GM19463 (cell line): ENCODE measurements around the gene SASH1.
"Not testable (repeated sequence)": the region's sequence is repeated elsewhere in the genome, so short reads cannot be mapped to it uniquely, and the experiment has no call there.

Source experiments
- ATAC-seq: cut with Tn5 transposase; IDR thresholded peaks from one replicate; pipeline ENCODE4 v1.9.1; 2021; ENCODE audit warnings: mild to moderate bottlenecking, moderate library complexity; ENCODE audit not compliant: unreplicated experiment

SASH1 gene

DNA sequence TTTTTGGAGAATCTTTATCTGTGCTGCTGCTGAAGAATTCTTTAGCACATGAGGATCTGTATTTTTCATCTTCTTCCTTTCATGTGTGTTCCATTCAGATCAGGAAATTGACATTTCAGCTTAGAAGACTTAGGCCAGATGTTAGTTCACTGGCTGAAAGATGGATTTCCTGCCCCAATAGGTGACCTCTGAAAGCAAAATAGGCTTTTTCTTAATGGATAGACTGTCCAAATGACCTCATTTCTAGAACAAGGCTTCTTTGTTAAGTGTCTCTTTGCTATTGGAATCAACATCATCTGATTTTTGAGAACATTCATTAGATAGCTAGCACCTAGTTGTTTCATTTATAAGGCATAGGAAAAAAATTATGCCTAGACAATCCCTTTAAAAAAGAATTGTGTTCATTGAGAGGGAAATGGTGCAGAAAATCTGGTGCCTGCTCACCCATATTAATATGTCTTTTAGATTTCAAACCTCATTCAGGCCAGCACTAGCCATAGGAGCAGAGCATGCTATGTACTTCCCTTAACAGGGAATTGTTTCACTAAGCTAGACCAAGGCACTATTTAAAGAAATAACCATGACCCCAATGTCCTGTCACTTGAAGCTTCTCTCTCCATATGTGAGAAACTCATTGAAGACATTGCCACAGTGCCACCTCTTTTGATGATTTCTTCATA lies 13.6 kb upstream of the SASH1 start:
- no peak for ATAC-seq

DNA sequence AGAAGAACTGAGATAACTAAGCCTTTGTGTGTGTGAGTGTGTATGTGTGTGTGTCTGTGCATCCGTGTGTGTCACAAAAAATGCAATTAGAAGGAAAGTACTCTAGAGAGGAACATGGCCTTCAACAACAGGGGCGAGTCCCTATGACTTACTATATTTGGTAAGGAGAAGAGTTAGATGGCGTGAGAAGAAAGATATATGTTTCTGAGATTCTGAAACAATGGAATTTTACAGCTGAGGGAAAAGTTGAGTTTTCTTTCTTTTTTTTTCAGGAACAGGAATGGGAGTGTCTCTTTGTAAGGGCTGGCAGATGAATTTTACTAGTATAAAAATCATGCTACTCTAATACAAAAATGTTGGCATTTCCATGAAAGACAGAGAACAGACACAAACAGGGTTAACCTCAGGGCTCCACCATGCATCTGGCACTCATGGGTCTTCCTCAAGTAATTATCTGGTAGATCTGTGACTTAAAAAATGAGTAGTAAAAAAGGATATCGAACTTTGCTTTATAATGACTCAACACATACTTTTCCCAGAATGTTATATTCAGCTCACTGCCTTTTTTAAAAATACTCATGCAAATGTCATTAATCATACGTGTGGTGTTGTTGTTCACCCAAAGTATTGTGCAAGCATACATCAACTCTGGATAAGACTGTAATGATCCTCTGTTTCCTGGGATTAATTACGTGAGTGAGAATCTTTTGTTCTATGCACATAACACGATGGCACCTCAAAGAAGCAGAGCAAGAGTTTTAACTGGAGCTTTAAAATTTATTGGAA lies 12.8 kb upstream of the SASH1 start:
- no peak for ATAC-seq

DNA sequence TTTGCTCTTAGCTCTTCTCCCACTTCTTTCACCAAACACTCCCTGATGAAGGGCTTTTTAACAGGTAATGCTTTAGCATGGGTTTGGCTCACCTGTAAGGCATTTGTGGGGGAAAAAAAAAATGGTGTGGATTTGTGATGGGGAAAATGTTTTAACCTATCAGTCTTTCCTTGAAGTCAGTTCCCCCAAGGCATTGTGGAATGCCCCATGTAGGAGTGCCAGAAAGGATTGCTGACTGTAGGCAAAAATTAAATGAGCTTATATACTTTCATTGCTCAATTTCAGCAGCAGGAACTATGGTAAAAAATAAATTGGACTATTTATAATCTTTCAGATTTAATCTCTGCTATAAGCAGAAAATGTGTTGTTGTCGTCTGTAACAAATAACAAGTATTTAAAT lies 10.6 kb upstream of the SASH1 start:
- no peak for ATAC-seq

DNA sequence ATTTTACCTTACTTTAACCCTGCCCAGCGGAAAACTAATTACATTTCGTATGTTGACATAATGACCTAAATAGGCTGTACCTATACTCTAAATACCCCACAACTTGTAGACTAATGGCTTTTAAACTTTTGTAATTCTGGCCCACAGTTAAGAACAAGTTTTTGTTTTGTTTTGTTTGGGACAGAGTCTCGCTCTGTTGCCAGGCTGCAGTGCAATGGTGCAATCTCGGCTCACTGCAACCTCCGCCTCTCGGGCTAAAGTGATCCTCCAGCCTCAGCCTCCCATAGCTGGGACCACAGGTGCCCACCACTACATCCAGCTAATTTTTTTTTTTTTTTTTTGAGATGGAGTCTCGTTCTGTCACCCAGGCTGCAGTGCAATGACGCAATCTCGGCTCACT lies 5.7 kb upstream of the SASH1 start:
- ATAC-seq = no peak

DNA sequence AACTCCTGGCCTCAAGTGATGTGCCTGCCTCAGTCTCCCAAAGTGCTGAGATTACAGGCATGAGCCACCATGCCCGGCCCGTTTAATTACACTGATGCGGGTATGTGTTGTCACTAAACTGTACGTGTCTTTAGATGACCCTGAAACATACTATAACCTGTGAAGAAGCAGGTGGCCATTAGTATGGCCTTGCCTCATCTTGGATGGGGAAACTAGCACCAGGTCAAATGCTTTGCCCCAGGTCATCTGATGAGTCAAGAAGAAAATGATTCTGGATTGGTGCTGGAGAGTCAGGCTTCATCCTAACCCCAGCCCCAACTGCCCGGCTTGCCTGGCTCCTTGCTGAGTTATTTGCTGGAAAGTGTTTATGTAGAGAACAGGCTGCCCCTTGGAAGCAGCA lies 2.9 kb upstream of the SASH1 start:
- ATAC-seq = no peak

DNA sequence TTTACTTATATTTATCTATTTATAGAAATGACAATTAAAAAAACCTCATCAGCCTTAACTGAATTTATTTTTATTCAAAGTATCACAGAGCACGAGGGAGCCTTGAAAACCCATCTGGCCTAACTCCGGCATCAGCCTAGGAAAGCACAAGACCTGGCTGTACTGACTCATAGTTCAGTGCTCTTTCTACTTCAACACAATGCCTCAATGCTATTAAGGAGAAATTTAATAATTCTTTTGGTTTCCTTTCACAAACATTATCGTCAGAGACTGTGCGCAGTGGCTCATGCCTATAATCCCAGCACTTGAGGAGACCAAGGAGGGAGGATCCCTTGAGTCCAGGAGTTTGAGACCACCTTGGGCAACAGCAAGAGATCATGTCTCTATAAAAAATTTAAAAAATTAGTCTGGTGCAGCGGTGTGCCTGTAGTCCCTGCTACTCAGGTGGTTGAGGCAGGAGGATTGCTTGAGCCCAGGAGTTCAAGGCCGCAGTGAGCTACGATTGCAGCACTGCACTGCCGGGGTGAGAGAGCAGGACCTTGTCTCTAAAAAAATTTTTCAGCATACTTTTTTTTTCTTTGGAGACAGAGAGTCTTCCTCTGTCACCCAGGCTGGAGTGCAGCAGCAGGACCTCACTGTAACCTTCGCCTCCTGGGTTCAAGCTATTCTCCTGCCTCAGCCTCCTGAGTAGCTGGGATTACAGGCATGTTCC lies 1.9 kb upstream of the SASH1 start:
- no peak for ATAC-seq

DNA sequence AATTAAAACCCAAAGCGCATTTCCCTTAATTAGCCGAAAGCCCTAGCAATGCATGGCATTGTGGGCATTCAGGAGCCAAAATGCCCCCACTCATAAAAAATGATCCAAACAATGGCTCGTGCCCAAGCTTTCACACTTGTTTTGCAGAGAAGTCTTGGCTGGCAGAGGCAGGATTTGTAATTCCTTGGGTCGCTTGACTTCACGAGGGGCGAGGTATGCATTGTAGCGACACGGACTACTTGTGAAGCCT lies 613 bp upstream of the SASH1 start:
- ATAC-seq = no peak

DNA sequence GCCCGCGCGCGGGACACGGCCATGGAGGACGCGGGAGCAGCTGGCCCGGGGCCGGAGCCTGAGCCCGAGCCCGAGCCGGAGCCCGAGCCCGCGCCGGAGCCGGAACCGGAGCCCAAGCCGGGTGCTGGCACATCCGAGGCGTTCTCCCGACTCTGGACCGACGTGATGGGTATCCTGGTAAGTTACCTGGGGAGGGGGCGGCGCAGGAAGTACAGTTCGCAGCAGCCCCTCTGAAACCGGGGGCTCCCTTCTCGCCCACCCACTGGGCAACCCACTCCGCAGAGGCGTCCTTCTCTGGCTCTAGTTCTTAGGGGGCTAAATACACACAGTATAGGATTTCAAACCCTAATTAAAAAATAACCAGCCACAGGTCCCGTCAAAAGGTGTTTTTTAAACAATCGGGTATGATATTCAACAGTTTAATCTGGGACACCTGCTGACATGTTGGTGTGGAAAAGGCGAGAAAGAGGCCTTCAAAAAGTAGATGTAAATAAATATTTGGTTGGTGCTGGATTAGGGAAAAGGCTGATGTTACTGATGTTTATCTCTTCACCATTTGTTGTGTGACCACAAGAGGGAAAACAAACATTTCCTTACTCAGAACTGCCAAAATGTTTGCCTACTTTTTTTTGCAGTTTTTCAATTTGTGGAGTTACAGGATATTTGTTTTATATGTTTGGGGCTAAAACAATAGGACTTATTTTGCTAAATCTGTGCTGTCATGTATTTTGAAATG lies 577 bp downstream of the SASH1 start:
- ATAC-seq = no peak

DNA sequence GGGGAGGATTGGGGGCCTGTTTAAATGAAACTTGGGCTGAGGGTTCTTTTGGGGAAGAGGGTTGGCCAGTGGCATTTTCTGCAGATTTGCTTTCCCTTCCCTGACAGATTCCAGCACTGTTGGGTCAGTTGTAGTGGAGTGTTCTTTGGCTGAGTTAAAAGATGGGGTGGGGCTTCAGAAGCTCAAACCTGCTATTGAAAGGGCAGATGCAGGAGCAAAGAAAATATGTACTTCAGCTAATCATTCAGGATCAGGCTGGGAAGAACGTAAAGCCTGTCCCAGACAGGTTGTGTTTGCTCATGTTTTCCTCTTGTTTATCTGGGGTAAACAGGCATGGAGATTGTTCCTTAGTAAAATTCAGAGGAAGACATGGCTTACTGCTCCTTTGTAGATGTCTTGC lies 2.5 kb downstream of the SASH1 start:
- ATAC-seq = no peak

DNA sequence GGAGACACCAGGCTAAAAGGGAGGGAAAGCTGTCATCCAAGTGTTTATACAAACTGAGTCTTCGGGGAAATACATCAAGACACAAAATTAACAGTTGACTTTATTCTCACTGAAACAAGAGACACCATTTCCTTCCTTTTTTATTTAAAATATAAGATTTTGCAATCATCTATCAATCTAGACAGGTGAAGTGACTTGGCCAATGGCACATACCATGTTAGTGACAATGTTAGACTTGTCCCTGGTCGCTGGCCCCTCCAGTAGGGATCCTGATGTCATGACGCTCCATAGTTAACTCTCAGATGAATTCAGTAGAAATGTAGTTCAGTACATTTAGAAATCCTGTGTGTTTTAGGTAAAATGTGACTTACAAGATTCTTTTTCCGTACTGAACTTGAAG lies 2.9 kb downstream of the SASH1 start:
- no peak for ATAC-seq

DNA sequence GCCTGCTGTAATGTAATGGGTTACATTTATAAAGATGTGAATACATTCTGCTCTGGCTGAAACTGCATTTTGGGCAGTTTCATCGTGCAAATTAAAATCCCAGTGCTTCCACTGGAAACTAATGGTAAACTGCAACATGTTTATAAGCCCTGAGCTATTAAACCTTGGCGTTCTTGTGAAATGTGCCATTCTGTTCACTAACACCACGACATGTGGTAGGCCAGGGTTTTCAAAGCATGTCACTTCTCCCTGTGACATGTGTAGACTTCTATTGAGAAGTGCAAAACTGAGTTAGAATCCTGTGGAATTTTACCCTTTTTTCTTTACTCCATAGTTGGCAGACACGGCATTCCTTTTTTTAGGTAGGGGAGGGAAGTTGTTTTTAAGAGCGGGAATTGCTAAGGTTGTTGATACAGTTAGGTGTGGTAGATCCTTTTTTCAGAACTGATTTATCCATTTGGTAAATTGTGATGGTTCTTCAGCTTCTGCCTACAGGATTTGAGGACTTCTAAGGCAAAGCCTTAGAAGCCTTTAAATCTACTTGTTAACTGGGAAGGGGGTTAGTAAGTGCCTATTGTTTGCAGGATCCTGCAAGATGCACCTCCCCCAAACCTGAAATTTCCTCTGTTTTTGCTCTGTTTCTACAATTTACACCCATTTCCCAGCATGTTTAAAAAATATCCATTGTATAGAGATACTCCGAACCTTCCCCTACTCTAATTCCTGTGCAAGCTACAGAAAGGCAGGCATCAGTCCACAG lies 4.2 kb downstream of the SASH1 start:
- ATAC-seq = no peak

DNA sequence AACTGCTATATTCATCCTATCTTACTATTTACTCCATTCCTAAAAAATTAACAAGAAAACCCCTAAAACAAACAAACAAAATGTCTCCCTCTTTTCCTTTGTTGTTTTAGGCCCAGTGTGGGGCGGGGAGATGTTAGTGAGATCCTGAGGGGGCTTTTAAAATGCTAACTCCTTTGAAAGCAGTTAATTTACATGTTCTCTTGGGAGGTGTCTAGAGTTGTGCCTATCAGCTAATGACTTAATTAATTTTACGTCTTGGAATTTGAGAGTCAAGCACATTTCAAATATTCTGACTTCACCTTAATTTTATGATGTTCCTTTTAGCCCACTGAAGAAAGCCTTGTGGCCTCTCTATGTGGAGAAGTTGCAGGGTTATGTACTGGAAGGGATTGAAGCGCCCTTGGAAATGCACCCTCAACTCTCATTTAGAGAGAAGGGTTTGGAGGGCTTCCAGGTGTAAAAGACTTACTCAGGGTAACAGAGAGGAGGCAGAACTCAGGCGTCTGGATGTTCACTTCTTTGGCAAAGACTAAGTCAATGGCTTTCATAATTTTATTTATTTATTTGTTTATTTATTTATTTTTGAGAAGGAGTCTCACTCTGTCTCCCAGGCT lies 4.9 kb downstream of the SASH1 start:
- ATAC-seq = no peak

DNA sequence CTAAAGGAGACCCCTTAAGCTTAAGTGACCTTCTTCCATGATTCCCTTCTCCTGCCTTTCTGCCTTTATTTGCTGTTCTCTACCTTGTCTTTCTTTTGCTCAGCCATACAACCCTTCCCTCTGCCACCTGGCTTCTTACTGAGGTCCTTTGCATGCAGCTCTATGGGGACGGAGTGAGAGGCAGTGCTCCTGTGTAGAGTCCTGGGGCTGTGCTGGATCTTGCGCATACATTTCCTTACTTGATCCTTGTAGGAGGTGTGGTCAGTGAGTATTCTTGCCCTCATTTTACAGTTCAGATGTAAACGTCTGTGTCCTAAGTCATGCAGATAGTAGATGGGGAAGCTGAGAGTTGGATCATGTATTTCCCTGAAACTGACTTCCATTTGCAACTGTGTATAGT lies 5.7 kb downstream of the SASH1 start:
- no peak for ATAC-seq

DNA sequence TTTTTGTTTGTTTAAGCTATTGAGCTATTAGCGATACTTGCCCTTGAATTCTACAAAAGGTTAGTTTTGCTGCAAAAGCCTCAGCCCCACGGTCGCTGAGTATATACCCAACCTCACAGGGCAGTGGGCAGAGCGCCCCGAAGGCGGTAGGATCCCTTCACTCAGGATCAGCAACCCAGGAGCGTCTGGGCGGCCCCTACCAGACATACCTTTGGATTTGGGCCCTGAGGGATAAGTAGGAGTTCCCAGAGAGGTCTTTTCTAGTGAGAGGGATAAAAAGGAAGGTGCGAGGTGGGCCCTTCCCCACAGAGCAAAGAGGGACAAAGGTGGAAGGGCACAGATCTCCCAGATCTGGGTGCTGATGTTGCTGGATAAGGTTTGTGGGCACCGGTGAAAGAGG lies 6.1 kb downstream of the SASH1 start:
- ATAC-seq = no peak

DNA sequence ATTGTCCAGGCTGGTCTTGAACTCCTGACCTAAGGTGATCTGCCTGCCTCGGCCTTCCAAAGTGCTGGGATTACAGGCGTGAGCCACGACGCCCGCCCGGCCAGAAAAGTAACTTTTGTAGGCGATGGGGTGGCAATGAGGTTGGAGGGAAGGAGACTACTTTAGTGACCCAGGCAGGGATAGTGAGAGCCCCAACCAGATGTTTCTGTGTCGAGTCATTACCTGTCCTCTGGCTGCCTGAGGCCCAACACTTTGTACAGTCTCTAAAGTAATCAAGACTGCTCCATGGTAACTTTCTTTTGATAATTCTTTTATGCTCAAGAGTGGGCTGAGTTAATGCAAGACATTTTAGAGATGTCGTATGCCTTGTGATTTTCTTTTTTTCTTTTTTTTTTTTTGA lies 6.8 kb downstream of the SASH1 start:
- ATAC-seq = no peak

DNA sequence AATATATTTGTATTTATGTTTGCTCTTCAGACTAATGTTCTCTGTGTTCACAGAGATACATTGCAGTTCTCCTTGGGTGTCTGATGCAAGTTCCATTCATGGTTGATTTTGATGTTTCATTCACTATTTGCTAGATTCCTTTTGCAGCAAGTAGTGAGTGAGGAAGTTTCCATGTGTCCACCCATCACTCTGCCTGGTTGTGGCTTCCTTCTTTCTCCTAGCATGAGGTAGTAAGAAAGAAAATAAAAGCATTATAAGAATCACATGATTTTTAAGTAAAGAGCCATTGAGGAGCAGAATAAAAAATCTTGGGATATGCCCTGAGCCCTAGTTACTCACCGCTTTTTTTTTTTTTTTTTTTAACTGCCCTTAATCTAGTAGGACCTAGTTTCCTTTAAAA lies 8.7 kb downstream of the SASH1 start:
- ATAC-seq = no peak

DNA sequence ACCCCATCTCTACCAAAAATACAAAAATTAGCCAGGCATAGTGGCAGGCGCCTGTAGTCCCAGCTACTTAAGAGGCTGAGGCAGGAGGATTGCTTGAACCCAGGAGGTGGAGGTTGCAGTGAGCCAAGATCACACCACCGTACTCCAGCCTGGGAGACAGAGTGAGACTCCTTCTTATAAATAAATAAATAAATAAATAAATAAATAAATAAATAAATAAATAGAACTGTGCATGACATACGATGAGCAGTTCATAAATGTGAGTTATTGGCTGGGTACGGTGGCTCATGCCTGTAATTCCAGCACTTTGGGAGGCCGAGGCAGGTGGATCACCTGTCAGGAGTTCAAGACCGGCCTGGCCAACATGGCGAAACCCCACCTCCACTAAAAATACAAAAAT lies 9.8 kb downstream of the SASH1 start:
- ATAC-seq = not testable (repeated sequence)

DNA sequence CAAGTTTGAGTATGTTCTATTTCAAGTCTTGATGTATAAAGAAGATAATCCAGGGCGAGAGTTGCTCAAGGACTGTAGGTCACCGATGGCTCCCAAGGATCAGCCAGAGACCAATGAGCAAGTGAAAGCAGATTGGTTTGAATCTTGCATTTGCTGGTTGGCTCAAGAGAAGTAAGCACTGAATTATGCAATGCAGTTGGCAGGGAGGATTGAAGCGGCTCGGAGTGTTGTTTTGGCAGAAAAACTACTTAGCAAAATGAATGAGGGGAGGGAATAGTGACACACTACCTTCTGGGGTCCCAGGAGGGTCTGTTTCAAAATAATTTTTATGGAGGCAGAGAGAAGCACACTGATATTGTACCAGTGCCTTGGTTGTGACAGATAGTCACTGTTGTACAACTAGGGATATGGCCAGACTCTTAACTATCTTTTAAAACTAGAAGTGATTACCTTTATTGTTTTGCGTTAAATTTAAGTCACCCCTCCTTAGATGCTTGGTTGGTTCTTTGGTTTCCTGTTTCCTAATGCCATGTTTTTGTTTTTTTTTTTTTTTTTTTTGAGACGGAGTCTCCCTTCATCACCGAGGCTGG lies 15.7 kb downstream of the SASH1 start:
- ATAC-seq = no peak

DNA sequence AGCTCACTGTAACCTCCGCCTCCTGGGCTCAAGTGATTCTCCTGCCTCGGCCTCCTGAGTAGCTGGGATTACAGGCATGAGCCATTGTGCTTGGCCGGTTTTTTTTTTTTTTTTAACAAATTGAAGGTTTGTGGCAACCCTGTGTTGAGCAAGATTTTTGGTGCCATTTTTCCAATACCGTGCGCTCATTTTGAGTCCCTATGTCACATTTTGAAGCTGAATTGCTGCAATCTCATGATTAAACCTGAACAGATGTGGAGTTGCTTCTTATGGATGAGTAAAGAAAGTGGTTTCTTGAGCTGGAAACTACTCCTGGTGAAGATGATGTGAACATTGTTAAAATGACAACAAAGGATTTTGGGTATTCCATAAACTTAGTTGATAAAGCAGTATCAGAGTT lies 16.6 kb downstream of the SASH1 start:
- no peak for ATAC-seq
